H1 (cell line): ENCODE data around the gene ZBTB11. TPM values are rescaled to one million over a fixed set of nuclear protein-coding genes. Genes with fewer than 3 reads are reported as not detected.
"Not testable (repeated sequence)": the region's sequence is repeated elsewhere in the genome, so short reads cannot be mapped to it uniquely, and the experiment has no call there.

Source experiments
- CTCF ChIA-PET: fragments of 300-600 bp; sonication (Branson Sonifier 250); formaldehyde crosslinking; loops from one replicate; lab custom pipeline; 2021; ENCODE audit not compliant: partially characterized antibody; lab: Charles Lee
- POLR2A ChIA-PET: fragments of 300-600 bp; sonication (Branson Sonifier 250); formaldehyde crosslinking; loops from one replicate; lab custom pipeline; 2021; ENCODE audit warnings: inconsistent platforms; ENCODE audit not compliant: partially characterized antibody; lab: Charles Lee
- DNase-seq, 2 experiments: peaks; one replicate each; pipeline versions ENCODE4 v3.0.0 to v3.0.0-alpha.2; 2010 to 2022; ENCODE audit warnings: low spot score in 2 of 2, low read depth in 1 of 2, mixed read lengths in 1 of 2
- FAIRE-seq: peaks from 2 replicates; lab custom pipeline; 2011; peaks lifted over from hg19 to GRCh38; lab: Jason Lieb, UNC
- H2AFZ ChIP-seq: 2 replicates; pipeline ENCODE4 v1.8.1; 2012; ENCODE audit warnings: low read length, inconsistent platforms
- H2AK5ac ChIP-seq: 2 replicates; pipeline ENCODE4 v1.6.1; 2013; ENCODE audit warnings: low read depth, low read length
- H2BK120ac ChIP-seq: replicated peaks from 2 replicates; pipeline ENCODE3; 2013; ENCODE audit warnings: low read depth, low read length, inconsistent platforms
- H2BK12ac ChIP-seq: 2 replicates; pipeline ENCODE4 v1.6.1; 2013; ENCODE audit warnings: low read depth, low read length
- H2BK15ac ChIP-seq: 2 replicates; pipeline ENCODE4 v1.6.1; 2013; ENCODE audit warnings: low read length
- H2BK20ac ChIP-seq: 2 replicates; pipeline ENCODE4 v1.6.1; 2013; ENCODE audit warnings: low read length
- H2BK5ac ChIP-seq: 2 replicates; pipeline ENCODE4 v1.6.1; 2013; ENCODE audit warnings: low read depth, low read length
- H3K14ac ChIP-seq: 2 replicates; pipeline ENCODE4 v1.6.1; 2013; ENCODE audit warnings: inconsistent platforms; ENCODE audit not compliant: insufficient read length
- H3K18ac ChIP-seq: 2 replicates; pipeline ENCODE4 v1.6.1; 2013; ENCODE audit warnings: low read length; ENCODE audit errors: extremely low read depth
- H3K23ac ChIP-seq: 2 replicates; pipeline ENCODE4 v1.6.1; 2013; ENCODE audit warnings: inconsistent platforms; ENCODE audit not compliant: insufficient read length
- H3K23me2 ChIP-seq: 2 replicates; pipeline ENCODE4 v1.6.1; 2013; ENCODE audit warnings: low read depth, low read length
- H3K27ac ChIP-seq: 2 replicates; pipeline ENCODE4 v1.6.1; 2011; ENCODE audit warnings: low read depth, low read length, inconsistent platforms
- H3K27me3 ChIP-seq, 4 experiments: replicated peaks in 1 of 4; 1 replicate in 1 of 4; 2 replicates in 3 of 4; pipeline versions ENCODE4 v1.6.1 to v1.8.1; 2011 to 2013; ENCODE audit warnings: low read length in 3 of 4, mild to moderate bottlenecking in 3 of 4, inconsistent platforms in 2 of 4, mixed read lengths in 2 of 4, moderate library complexity in 1 of 4; ENCODE audit not compliant: control insufficient read depth in 3 of 4, insufficient read depth in 3 of 4; ENCODE audit errors: extremely low read depth in 1 of 4
- H3K36me3 ChIP-seq, 4 experiments: 2 replicates each; pipeline versions ENCODE4 v1.6.1 to v1.8.1; 2011 to 2013; ENCODE audit warnings: mild to moderate bottlenecking in 4 of 4, low read length in 3 of 4, moderate library complexity in 2 of 4, control low read depth in 1 of 4, inconsistent platforms in 1 of 4; ENCODE audit not compliant: insufficient read depth in 4 of 4, control insufficient read depth in 2 of 4
- H3K4ac ChIP-seq: replicated peaks from 2 replicates; pipeline ENCODE3; 2013; ENCODE audit warnings: low read length, low read depth, mixed read lengths, inconsistent platforms; ENCODE audit not compliant: insufficient read length
- H3K4me1 ChIP-seq, 4 experiments: replicated peaks in 1 of 4; 1 replicate in 1 of 4; 2 replicates in 3 of 4; pipeline versions ENCODE4 v1.6.1 to v1.8.1; 2011 to 2013; ENCODE audit warnings: low read length in 3 of 4, inconsistent platforms in 2 of 4, mixed read lengths in 1 of 4; ENCODE audit not compliant: insufficient read depth in 4 of 4, control insufficient read depth in 3 of 4
- H3K4me2 ChIP-seq, 2 experiments: 2 replicates each; pipeline versions ENCODE4 v1.6.1 to v1.8.1; 2011 to 2013; ENCODE audit warnings: low read depth in 2 of 2, low read length in 2 of 2, control low read depth in 1 of 2, inconsistent platforms in 1 of 2, mild to moderate bottlenecking in 1 of 2; ENCODE audit not compliant: insufficient read depth in 1 of 2
- H3K4me3 ChIP-seq, 4 experiments: fragments of 200-600, 300-600 bp in 1 of 4; sonication (generic), shearing (Covaris generic), sonication (Bioruptor Twin) in 1 of 4; 2 replicates each; pipeline versions ENCODE4 v1.5.1 to v1.8.1; 2011 to 2016; ENCODE audit warnings: low read length in 4 of 4, low read depth in 3 of 4, control low read depth in 2 of 4, inconsistent platforms in 2 of 4, mild to moderate bottlenecking in 2 of 4, mixed read lengths in 1 of 4, moderate library complexity in 1 of 4; ENCODE audit not compliant: insufficient read depth in 2 of 4; ENCODE audit errors: extremely low read depth in 1 of 4
- H3K56ac ChIP-seq: replicated peaks from 2 replicates; pipeline ENCODE3; 2013; ENCODE audit warnings: low read depth, mild to moderate bottlenecking, mixed read lengths, low read length, inconsistent platforms; ENCODE audit not compliant: insufficient read length
- H3K79me1 ChIP-seq: 2 replicates; pipeline ENCODE4 v1.6.1; 2013; ENCODE audit warnings: low read depth, low read length, control low read depth
- H3K79me2 ChIP-seq, 2 experiments: 2 replicates each; pipeline versions ENCODE4 v1.6.1 to v1.8.1; 2012 to 2013; ENCODE audit warnings: low read length in 2 of 2, mild to moderate bottlenecking in 2 of 2, inconsistent platforms in 1 of 2; ENCODE audit not compliant: insufficient read depth in 2 of 2, control insufficient read depth in 1 of 2
- H3K9ac ChIP-seq, 4 experiments: replicated peaks in 1 of 4; 1 replicate in 1 of 4; 2 replicates in 3 of 4; pipeline versions ENCODE4 v1.6.1 to v1.8.1; 2011 to 2013; ENCODE audit warnings: low read depth in 3 of 4, low read length in 3 of 4, control low read depth in 2 of 4, mild to moderate bottlenecking in 2 of 4, moderate library complexity in 2 of 4, inconsistent platforms in 1 of 4; ENCODE audit errors: extremely low read depth in 1 of 4
- H3K9me3 ChIP-seq, 2 experiments: 2 replicates each; pipeline versions ENCODE4 v1.6.1 to v1.8.1; 2012 to 2013; ENCODE audit warnings: mild to moderate bottlenecking in 2 of 2, moderate library complexity in 2 of 2, control low read depth in 1 of 2, inconsistent platforms in 1 of 2, low read depth in 1 of 2, low read length in 1 of 2, mixed read lengths in 1 of 2; ENCODE audit not compliant: insufficient read depth in 2 of 2
- H4K20me1 ChIP-seq, 2 experiments: replicated peaks in 1 of 2; 2 replicates each; pipeline versions ENCODE3 to v1.8.1; 2011 to 2013; ENCODE audit warnings: inconsistent platforms in 2 of 2, low read length in 2 of 2, mild to moderate bottlenecking in 1 of 2; ENCODE audit not compliant: insufficient read depth in 2 of 2, control insufficient read depth in 1 of 2
- H4K5ac ChIP-seq: 2 replicates; pipeline ENCODE4 v1.6.1; 2013; ENCODE audit warnings: low read length, low read depth, mixed read lengths, inconsistent platforms; ENCODE audit not compliant: insufficient read length
- H4K8ac ChIP-seq: 2 replicates; pipeline ENCODE4 v1.8.0; 2013; ENCODE audit warnings: mild to moderate bottlenecking, moderate library complexity, low read length, inconsistent platforms; ENCODE audit not compliant: insufficient read depth; ENCODE audit errors: extremely low read depth
- H4K91ac ChIP-seq: replicated peaks from 2 replicates; pipeline ENCODE3; 2013; ENCODE audit warnings: low read length, mixed read lengths, inconsistent platforms; ENCODE audit not compliant: insufficient read length
- WGBS, 2 experiments: shearing (Covaris generic) in 1 of 2; methylation state at CpG; one replicate each; pipeline versions ENCODE4 v1.1.6 to v1.1.7; 2013 to 2015; ENCODE audit warnings: low lambda C conversion rate in 2 of 2, mixed read lengths in 2 of 2, inconsistent platforms in 1 of 2, low coverage in 1 of 2, missing lambda C conversion rate in 1 of 2; ENCODE audit not compliant: insufficient replicate concordance in 2 of 2, insufficient coverage in 1 of 2, insufficient read length in 1 of 2; ENCODE audit errors: extremely low coverage in 1 of 2, missing lambda C conversion rate in 1 of 2; 5-methylcytosine and 5-hydroxymethylcytosine counted together
- polyA plus RNA-seq, 7 experiments: library from polyadenylated mRNA; depleted of rRNA in 3 of 7; stranded (reverse) in 5 of 7; unstranded in 2 of 7; fragments of >200 nt in 5 of 7; fragments of 200-250 nt in 2 of 7; gene quantifications; 1 replicate in 5 of 7; 2 replicates in 1 of 7; 4 replicates in 1 of 7; pipeline versions ENCODE4 v1.2.1 to v1.2.3, GENCODE V29; 2011 to 2013; ENCODE audit warnings: missing spikeins in 2 of 7, mixed read lengths in 2 of 7
- total RNA-seq: library from RNA; stranded (reverse); fragmentation: NEBNext Ultra II Directional; extraction: Animal tissue kit (Norgen Biotek cat#: 25700); gene quantifications from 2 replicates; pipeline ENCODE4 v1.2.1, GENCODE V29; 2021

Gene ZBTB11
- total and polyA plus RNA-seq, 2 of the 8 experiments (the other 6 are each of a cell fraction or from before 2014, with no cell fraction given), result 3.0 to 14.0 TPM

DNA sequence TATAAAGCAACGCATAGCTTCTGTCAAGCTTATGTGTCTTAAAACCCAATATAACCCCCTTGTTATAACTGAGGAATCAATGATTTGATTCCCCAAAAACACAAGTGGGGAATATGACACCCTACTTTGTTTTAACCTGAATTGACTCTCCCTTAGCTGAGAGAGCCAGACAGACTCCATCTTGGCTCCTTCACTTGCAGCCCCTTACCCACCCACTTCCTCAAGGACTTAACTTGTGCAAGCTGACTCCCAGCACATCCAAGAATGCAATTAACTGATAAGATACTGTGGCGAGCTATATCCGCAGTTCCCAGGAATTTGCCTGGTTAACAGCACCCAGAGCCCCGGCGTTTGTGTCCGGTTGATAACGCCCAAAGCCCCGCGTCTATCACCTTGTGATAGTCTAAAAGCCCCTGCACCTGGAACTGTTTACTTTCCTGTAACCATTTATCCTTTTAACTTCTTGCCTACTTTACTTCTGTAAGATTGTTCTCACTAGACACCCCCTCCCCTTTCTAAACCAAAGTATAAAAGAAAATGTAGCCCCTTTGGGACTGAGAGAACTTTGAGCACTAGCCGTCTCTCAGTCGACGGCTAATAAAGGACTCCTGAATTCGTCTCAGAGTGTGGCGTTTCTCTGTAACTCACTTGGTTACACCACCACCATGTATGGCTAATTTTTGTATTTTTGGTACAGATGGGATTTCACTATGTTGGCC lies 35.4 kb downstream of the ZBTB11 start:
- WGBS, 2 experiments, result 89% methylated on average over 14 of the region's 14 CpGs; no CpG with 5 or more reads in 1 of the 2 experiments
- H3K4ac ChIP-seq, H3K79me1 ChIP-seq, H2BK120ac ChIP-seq, H3K36me3 ChIP-seq, H3K14ac ChIP-seq, H4K5ac ChIP-seq, FAIRE-seq, H3K18ac ChIP-seq, H2AK5ac ChIP-seq, H3K4me2 ChIP-seq, H2BK15ac ChIP-seq, H3K23ac ChIP-seq, POLR2A ChIA-PET, H4K20me1 ChIP-seq, H3K27ac ChIP-seq, H2AFZ ChIP-seq, H3K9ac ChIP-seq, H4K8ac ChIP-seq, DNase-seq, H3K79me2 ChIP-seq, H3K27me3 ChIP-seq, H2BK12ac ChIP-seq, H3K4me3 ChIP-seq, H4K91ac ChIP-seq, H3K9me3 ChIP-seq, H3K56ac ChIP-seq, H2BK20ac ChIP-seq, H2BK5ac ChIP-seq, H3K23me2 ChIP-seq: not testable (repeated sequence)
- peaks cover 0 to 15% (median 4%) of the 10 kb centered on the region in 4 experiments; a peak in 6 of 7 replicates for H3K4me1 ChIP-seq
- CTCF ChIA-PET, result interaction anchor here (0.8 kb wide), 1 partner anchor 9 kb away, joined by 4 read pairs; no protein-coding TSS in a partner anchor
